Measurements from ENCODE around the gene PMEPA1. TPM values are rescaled to one million over a fixed set of nuclear protein-coding genes. Genes with fewer than 3 reads are reported as not detected.

PMEPA1 gene
- total RNA-seq, 2 experiments from 2014 or later = 15.7 to 18.0 TPM

DNA sequence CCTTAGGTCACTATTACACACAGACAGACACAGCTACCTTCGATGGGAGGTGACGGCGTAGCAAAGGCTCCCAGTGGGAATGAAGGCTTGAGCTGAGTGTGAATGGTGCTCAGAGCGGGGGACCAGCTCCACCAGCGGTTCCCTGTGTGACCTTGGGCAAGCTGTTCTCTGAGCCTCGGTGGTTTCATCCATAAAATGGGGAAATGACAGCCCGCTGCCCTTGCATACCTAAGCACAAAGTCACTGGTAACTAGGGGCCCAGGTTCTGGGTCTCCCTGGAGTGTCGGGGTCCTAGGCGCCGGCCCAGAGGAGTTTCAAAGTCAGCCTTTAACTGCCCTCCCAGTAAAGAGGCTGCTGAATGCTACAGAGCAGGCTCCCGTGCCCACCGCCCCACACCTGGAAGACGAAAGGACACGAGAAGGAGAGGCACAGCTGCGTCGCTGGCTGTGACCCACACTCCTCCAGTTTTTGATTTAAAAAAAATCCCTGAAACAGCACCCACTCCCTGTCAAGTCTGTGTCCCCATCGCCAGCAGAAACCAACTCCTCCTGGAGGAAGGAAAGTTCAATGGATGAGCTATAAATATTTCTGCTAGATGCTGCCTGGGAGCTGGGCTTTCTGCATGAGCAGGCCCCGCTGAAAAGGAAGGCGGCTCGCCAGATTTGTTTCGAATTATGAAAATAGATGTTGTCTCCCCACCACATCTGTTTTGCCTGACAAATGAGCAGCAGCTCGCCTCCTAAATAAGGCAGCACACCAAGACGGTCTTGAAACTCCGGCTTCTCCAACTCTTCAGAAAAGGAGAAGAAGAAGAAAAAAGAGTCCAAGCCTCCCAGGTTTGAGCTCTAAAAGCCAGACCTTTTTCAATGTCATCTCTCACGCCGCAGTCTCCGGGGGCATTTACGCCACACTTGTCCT is 27.4 kb downstream of the PMEPA1 start:
- no peaks in the 10 kb centered on the region for H3K27me3 Mint-ChIP-seq
- no peaks in the 10 kb centered on the region for H3K9me3 Mint-ChIP-seq
- H3K36me3 Mint-ChIP-seq (ENCODE audit: low read depth) = no peaks in the 10 kb centered on the region
- ChIA-PET POLR2A (interaction anchor here (1.2 to 2.3 kb wide), 3 partner anchors 28 to 62 kb away, joined by 3 to 8 read pairs (median 7); partner anchors contain the start of genes PMEPA1 and ZBP1), CTCF (interaction anchor here (0.6 to 3.1 kb wide), 5 partner anchors 12 to 1502 kb away, joined by 3 to 11 read pairs (median 3); no protein-coding TSS in a partner anchor)
- no peak overlapping the region for H3K27ac Mint-ChIP-seq
- DNase-seq (no peak), ATAC-seq (ENCODE audit: poor library complexity) (no peak)
- H3K4me1 ChIP-seq (ENCODE audit: insufficient read depth, low read length) = peaks cover 12% of the 10 kb centered on the region
- intact Hi-C loops (cut with DNase I, micrococcal nuclease) = no loop called here
- TF ChIP-seq, protein P1, sequence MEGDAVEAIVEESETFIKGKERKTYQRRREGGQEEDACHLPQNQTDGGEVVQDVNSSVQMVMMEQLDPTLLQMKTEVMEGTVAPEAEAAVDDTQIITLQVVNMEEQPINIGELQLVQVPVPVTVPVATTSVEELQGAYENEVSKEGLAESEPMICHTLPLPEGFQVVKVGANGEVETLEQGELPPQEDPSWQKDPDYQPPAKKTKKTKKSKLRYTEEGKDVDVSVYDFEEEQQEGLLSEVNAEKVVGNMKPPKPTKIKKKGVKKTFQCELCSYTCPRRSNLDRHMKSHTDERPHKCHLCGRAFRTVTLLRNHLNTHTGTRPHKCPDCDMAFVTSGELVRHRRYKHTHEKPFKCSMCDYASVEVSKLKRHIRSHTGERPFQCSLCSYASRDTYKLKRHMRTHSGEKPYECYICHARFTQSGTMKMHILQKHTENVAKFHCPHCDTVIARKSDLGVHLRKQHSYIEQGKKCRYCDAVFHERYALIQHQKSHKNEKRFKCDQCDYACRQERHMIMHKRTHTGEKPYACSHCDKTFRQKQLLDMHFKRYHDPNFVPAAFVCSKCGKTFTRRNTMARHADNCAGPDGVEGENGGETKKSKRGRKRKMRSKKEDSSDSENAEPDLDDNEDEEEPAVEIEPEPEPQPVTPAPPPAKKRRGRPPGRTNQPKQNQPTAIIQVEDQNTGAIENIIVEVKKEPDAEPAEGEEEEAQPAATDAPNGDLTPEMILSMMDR (IDR thresholded peaks at IDR 0.05) = no peak
- no peaks in the 10 kb centered on the region for H3K36me3 ChIP-seq (ENCODE audit: insufficient read depth, low read length)
- H3K27ac ChIP-seq (ENCODE audit: low read depth in 1 of 2, low read length in 2 of 2) = no peak overlapping the region
- peaks cover 0 to 2% of the 10 kb centered on the region in 2 experiments for H3K27me3 ChIP-seq (ENCODE audit: control insufficient read depth in 1 of 2, insufficient read depth in 2 of 2, low read length in 2 of 2)
- H3K4me3 Mint-ChIP-seq = no peak overlapping the region
- no peaks in the 10 kb centered on the region for H3K9me3 ChIP-seq (ENCODE audit: control insufficient read depth in 1 of 2, insufficient read depth in 1 of 2, low read length in 2 of 2)
- no peak overlapping the region for H3K4me3 ChIP-seq (ENCODE audit: low read length)
- peaks cover 25% of the 10 kb centered on the region for H3K4me1 Mint-ChIP-seq (ENCODE audit: low read depth)

DNA sequence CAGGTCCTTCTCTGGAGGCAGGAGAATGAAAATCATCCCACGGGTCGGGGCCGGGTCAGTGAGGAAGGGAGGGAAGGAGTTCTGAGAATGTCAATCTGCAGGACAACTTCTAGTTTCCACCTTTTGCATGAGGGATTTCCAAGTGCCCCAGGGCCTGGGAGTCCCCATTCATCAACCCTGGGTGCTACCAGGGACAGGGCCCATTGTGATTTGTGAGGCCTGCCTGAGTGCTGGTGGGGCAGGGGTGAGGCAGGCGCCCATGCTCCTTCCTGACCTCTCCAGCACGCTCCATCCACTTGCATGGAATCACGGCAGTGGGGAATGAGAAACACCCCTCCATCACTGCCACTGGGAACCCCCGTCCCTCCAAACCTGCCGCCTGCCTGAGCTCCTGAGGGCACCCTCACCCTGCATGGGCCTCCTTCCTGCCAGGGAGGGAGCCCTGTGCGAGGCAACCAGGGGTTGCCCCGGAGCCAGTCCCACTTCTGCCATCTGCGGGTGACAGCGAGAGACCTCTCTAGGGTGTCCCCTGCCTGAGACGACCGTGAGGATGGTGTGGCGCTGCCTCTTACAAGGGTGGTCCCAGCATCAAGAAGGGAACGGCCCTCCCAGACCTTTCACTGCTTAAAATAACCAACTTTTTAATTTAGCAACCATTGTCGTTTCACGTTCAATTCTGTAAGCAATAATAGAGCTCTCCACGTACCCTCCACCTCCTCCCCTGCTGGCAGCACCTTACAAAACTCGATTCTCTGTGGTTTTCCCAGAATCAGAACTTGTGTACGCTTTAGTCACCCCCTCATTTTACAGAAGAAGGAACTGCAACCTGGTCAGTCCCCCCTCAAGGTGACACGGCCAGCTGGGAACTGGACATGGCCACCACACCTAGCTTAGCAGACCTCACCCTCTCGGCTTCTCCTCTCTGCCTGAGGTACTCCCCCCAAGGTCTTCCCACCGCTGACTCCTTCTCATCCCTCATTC is 28.6 kb downstream of the PMEPA1 start:
- peak; percentile 18 to 74 (median 52) for DNase-seq
- H3K27ac Mint-ChIP-seq = no peak overlapping the region
- peak; percentile 97 for ATAC-seq (ENCODE audit: poor library complexity)
- Histone ChIP-seq H3K4me1 (ENCODE audit: insufficient read depth, low read length) (peaks cover 15% of the 10 kb centered on the region), H3K36me3 (ENCODE audit: insufficient read depth, low read length) (no peaks in the 10 kb centered on the region), H3K27ac (ENCODE audit: low read depth in 1 of 2, low read length in 2 of 2) (no peak overlapping the region), H3K27me3 (ENCODE audit: control insufficient read depth in 1 of 2, insufficient read depth in 2 of 2, low read length in 2 of 2) (peaks cover 0 to 2% of the 10 kb centered on the region in 2 experiments), H3K9me3 (ENCODE audit: control insufficient read depth in 1 of 2, insufficient read depth in 1 of 2, low read length in 2 of 2) (no peaks in the 10 kb centered on the region), H3K4me3 (ENCODE audit: low read length) (no peak overlapping the region)
- H3K4me3 Mint-ChIP-seq = peak overlapping the region; percentile 49
- intact Hi-C loops (cut with DNase I, micrococcal nuclease) = loop anchor here in 1 of 2 experiments (1.0 kb wide), 1 partner anchor 84 kb away; no protein-coding TSS in a partner anchor
- peaks cover 33% of the 10 kb centered on the region for H3K4me1 Mint-ChIP-seq (ENCODE audit: low read depth)
- H3K9me3 Mint-ChIP-seq = no peaks in the 10 kb centered on the region
- ChIA-PET POLR2A (interaction anchor here (1.2 to 2.3 kb wide), 3 partner anchors 29 to 61 kb away, joined by 3 to 8 read pairs (median 7); partner anchors contain the start of genes PMEPA1 and ZBP1), CTCF (interaction anchor here (1.2 to 3.1 kb wide), 5 partner anchors 13 to 84 kb away, joined by 3 to 11 read pairs (median 5); no protein-coding TSS in a partner anchor)
- TF ChIP-seq, protein P1 (IDR thresholded peaks at IDR 0.05) = no peak
- H3K36me3 Mint-ChIP-seq (ENCODE audit: low read depth) = no peaks in the 10 kb centered on the region
- H3K27me3 Mint-ChIP-seq = no peaks in the 10 kb centered on the region

Measured in CD4-positive, alpha-beta T cell (primary cell).